WTC11 (cell line): ENCODE results near the gene GPC1. TPM values are rescaled to one million over a fixed set of nuclear protein-coding genes. Genes with fewer than 3 reads are reported as not detected.

Source experiments
- ATAC-seq: fragments of 200-7000 bp; cut with Tn5 transposase; 2 replicates; pipeline ENCODE4 v1.10.0; 2021; ENCODE audit warnings: mild to moderate bottlenecking, moderate library complexity
- CTCF ChIA-PET: fragments of 300-600 bp; sonication (Branson Sonifier 250); formaldehyde crosslinking; loops from one replicate; lab custom pipeline; 2021; ENCODE audit warnings: antibody characterized with exemption; lab: Charles Lee
- POLR2A ChIA-PET: fragments of 350-600 bp; sonication (Branson Sonifier 250); formaldehyde crosslinking; loops from one replicate; lab custom pipeline; 2021; ENCODE audit warnings: antibody characterized with exemption; lab: Charles Lee
- DNase-seq: peaks from one replicate; pipeline ENCODE4 v3.0.0; 2021; ENCODE audit warnings: low spot score
- H3K27ac Mint-ChIP-seq: 2 replicates; pipeline ENCODE4 v1.8.0; 2021; ENCODE audit warnings: mixed read lengths
- H3K27me3 Mint-ChIP-seq: 2 replicates; pipeline ENCODE4 v1.8.0; 2021; ENCODE audit warnings: low read depth, mild to moderate bottlenecking, moderate library complexity, mixed read lengths
- H3K36me3 Mint-ChIP-seq: 2 replicates; pipeline ENCODE4 v1.8.0; 2021; ENCODE audit warnings: mixed read lengths
- H3K4me1 Mint-ChIP-seq: 2 replicates; pipeline ENCODE4 v1.8.0; 2022; ENCODE audit warnings: mixed read lengths
- H3K4me3 Mint-ChIP-seq: 2 replicates; pipeline ENCODE4 v1.8.0; 2021; ENCODE audit warnings: mild to moderate bottlenecking, moderate library complexity, mixed read lengths
- H3K9me3 Mint-ChIP-seq: 2 replicates; pipeline ENCODE4 v1.8.0; 2021; ENCODE audit warnings: mixed read lengths
- ELF4 ChIP-seq: sonication (generic); formaldehyde crosslinking; IDR thresholded peaks from 2 replicates; pipeline ENCODE4 v1.8.1; 2022; ENCODE audit warnings: low read depth, mild to moderate bottlenecking, moderate library complexity, missing genetic modification reagents
- FOXJ3 ChIP-seq: sonication (generic); formaldehyde crosslinking; IDR thresholded peaks from 2 replicates; pipeline ENCODE4 v1.9.0; 2021; ENCODE audit warnings: missing genetic modification reagents, mild to moderate bottlenecking, borderline replicate concordance
- FOXP1 ChIP-seq: sonication (generic); formaldehyde crosslinking; IDR thresholded peaks from 2 replicates; pipeline ENCODE4 v1.8.0; 2022; ENCODE audit warnings: missing genetic modification reagents, mild to moderate bottlenecking, moderate library complexity, borderline replicate concordance
- GABPB1 ChIP-seq: sonication (generic); formaldehyde crosslinking; IDR thresholded peaks from 2 replicates; pipeline ENCODE4 v1.8.1; 2023; ENCODE audit warnings: mild to moderate bottlenecking, missing genetic modification reagents
- HMGA2 ChIP-seq: fragments of 250-450 bp; sonication (Bioruptor Pico); IDR thresholded peaks from 2 replicates; pipeline ENCODE4 v1.4.0; 2021; ENCODE audit warnings: mild to moderate bottlenecking, moderate library complexity
- NR2C2 ChIP-seq: sonication (generic); formaldehyde crosslinking; IDR thresholded peaks from 2 replicates; pipeline ENCODE4 v1.8.0; 2022; ENCODE audit warnings: mild to moderate bottlenecking, missing genetic modification reagents
- PRRX2 ChIP-seq: fragments of 250-450 bp; sonication (Bioruptor Pico); IDR thresholded peaks from 2 replicates; pipeline ENCODE4 v1.8.0; 2021; ENCODE audit warnings: mild to moderate bottlenecking
- RELA ChIP-seq: sonication (generic); formaldehyde crosslinking; IDR thresholded peaks from 2 replicates; pipeline ENCODE4 v1.8.1; 2022; ENCODE audit warnings: missing genetic modification reagents, mild to moderate bottlenecking, borderline replicate concordance
- STAT6 ChIP-seq: sonication (generic); formaldehyde crosslinking; conservative IDR thresholded peaks from 2 replicates; pipeline ENCODE4 v1.8.1; 2023; ENCODE audit warnings: mild to moderate bottlenecking, low read depth, missing genetic modification reagents, moderate library complexity
- TEAD1 ChIP-seq: sonication (generic); formaldehyde crosslinking; IDR thresholded peaks from 2 replicates; pipeline ENCODE4 v1.8.0; 2022; ENCODE audit warnings: mild to moderate bottlenecking, missing genetic modification reagents
- ZBTB43 ChIP-seq: sonication (generic); formaldehyde crosslinking; IDR thresholded peaks from 2 replicates; pipeline ENCODE4 v1.8.1; 2023; ENCODE audit warnings: mild to moderate bottlenecking, missing genetic modification reagents
- ZNF121 ChIP-seq: sonication (generic); formaldehyde crosslinking; IDR thresholded peaks from 2 replicates; pipeline ENCODE4 v1.8.0; 2023; ENCODE audit warnings: missing genetic modification reagents
- ZNF138 ChIP-seq: sonication (generic); formaldehyde crosslinking; conservative IDR thresholded peaks from 2 replicates; pipeline ENCODE4 v1.8.1; 2022; ENCODE audit warnings: mild to moderate bottlenecking, moderate library complexity, missing genetic modification reagents
- ZNF317 ChIP-seq: sonication (generic); formaldehyde crosslinking; IDR thresholded peaks from 2 replicates; pipeline ENCODE4 v1.8.1; 2023; ENCODE audit warnings: low read depth, mild to moderate bottlenecking, moderate library complexity, missing genetic modification reagents, borderline replicate concordance
- total RNA-seq: library from RNA; stranded (reverse); gene quantifications from 3 replicates; pipeline ENCODE4 v1.2.3, GENCODE V29; 2021
- TF ChIP-seq, protein P1 (sequence below): sonication (generic); formaldehyde crosslinking; IDR thresholded peaks from 2 replicates; pipeline ENCODE4 v1.8.1; 2023; ENCODE audit warnings: mild to moderate bottlenecking, moderate library complexity, missing genetic modification reagents
- TF ChIP-seq, protein P2 (sequence below): sonication (generic); formaldehyde crosslinking; IDR thresholded peaks from 2 replicates; pipeline ENCODE4 v1.8.0; 2022; ENCODE audit warnings: mild to moderate bottlenecking, missing genetic modification reagents
- TF ChIP-seq, protein P3 (sequence below): sonication (generic); formaldehyde crosslinking; IDR thresholded peaks from 2 replicates; pipeline ENCODE4 v1.8.0; 2023; ENCODE audit warnings: mild to moderate bottlenecking, missing genetic modification reagents
- TF ChIP-seq, protein P4 (sequence below): sonication (generic); formaldehyde crosslinking; IDR thresholded peaks from 2 replicates; pipeline ENCODE4 v1.8.0; 2023; ENCODE audit warnings: missing genetic modification reagents

The GPC1 gene
- total RNA-seq, 1 experiment from 2014 or later, result 41.5 TPM

DNA sequence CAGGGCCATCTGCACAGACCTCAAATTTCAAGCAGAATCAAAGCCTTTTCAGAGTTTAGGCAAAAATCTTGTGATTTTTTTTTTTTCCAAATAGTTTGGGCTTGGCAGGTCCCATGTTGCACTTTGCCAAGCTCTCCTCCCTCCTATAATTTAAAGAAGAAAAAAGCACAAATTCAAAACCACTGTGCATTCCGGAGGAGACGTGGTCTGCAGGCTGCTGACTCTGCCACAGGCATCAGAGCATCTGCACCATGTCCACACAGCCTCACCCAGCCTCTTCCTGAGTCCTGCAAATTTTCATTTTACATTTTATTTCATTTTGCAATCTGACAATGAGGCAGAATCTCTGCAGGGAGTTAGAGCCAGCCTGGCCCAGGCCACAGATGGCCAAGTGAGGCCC, 15.7 kb upstream of the GPC1 start (continued):
- TF ChIP-seq, protein P1, sequence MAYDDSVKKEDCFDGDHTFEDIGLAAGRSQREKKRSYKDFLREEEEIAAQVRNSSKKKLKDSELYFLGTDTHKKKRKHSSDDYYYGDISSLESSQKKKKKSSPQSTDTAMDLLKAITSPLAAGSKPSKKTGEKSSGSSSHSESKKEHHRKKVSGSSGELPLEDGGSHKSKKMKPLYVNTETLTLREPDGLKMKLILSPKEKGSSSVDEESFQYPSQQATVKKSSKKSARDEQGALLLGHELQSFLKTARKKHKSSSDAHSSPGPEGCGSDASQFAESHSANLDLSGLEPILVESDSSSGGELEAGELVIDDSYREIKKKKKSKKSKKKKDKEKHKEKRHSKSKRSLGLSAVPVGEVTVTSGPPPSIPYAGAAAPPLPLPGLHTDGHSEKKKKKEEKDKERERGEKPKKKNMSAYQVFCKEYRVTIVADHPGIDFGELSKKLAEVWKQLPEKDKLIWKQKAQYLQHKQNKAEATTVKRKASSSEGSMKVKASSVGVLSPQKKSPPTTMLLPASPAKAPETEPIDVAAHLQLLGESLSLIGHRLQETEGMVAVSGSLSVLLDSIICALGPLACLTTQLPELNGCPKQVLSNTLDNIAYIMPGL (CRISPR knock-in tag), result no peak
- TF ChIP-seq HMGA2 (no peak), ZNF121 (no peak), PRRX2 (no peak), TEAD1 (no peak), ELF4 (CRISPR knock-in tag) (no peak)
- TF ChIP-seq, protein P2, sequence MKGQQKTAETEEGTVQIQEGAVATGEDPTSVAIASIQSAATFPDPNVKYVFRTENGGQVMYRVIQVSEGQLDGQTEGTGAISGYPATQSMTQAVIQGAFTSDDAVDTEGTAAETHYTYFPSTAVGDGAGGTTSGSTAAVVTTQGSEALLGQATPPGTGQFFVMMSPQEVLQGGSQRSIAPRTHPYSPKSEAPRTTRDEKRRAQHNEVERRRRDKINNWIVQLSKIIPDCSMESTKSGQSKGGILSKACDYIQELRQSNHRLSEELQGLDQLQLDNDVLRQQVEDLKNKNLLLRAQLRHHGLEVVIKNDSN, result no peak
- TF ChIP-seq, all 79 proteins: peak for 0

GRCh38 chr2:240420206-240421104, 15.0 kb upstream of the GPC1 start:
- POLR2A ChIA-PET, result no interaction called here
- peaks cover 44% of the 10 kb centered on the region for H3K9me3 Mint-ChIP-seq
- H3K4me3 Mint-ChIP-seq, result no peak overlapping the region

More at GRCh38 chr2:240420206-240421104, 15.0 kb upstream of the GPC1 start:
- TF ChIP-seq FOXP1 (CRISPR knock-in tag), result no peak
- TF ChIP-seq FOXJ3 (CRISPR knock-in tag), result no peak
- no peak for TF ChIP-seq ZBTB43 (CRISPR knock-in tag)
- TF ChIP-seq, protein P3, sequence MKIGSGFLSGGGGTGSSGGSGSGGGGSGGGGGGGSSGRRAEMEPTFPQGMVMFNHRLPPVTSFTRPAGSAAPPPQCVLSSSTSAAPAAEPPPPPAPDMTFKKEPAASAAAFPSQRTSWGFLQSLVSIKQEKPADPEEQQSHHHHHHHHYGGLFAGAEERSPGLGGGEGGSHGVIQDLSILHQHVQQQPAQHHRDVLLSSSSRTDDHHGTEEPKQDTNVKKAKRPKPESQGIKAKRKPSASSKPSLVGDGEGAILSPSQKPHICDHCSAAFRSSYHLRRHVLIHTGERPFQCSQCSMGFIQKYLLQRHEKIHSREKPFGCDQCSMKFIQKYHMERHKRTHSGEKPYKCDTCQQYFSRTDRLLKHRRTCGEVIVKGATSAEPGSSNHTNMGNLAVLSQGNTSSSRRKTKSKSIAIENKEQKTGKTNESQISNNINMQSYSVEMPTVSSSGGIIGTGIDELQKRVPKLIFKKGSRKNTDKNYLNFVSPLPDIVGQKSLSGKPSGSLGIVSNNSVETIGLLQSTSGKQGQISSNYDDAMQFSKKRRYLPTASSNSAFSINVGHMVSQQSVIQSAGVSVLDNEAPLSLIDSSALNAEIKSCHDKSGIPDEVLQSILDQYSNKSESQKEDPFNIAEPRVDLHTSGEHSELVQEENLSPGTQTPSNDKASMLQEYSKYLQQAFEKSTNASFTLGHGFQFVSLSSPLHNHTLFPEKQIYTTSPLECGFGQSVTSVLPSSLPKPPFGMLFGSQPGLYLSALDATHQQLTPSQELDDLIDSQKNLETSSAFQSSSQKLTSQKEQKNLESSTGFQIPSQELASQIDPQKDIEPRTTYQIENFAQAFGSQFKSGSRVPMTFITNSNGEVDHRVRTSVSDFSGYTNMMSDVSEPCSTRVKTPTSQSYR (CRISPR knock-in tag), result no peak
- TF ChIP-seq TEAD1, result no peak
- no peak for TF ChIP-seq STAT6
- TF ChIP-seq NR2C2 (CRISPR knock-in tag), result no peak
- no peak for TF ChIP-seq GABPB1 (CRISPR knock-in tag)
- TF ChIP-seq ZNF317, result no peak
- TF ChIP-seq, protein P4, sequence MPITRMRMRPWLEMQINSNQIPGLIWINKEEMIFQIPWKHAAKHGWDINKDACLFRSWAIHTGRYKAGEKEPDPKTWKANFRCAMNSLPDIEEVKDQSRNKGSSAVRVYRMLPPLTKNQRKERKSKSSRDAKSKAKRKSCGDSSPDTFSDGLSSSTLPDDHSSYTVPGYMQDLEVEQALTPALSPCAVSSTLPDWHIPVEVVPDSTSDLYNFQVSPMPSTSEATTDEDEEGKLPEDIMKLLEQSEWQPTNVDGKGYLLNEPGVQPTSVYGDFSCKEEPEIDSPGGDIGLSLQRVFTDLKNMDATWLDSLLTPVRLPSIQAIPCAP (CRISPR knock-in tag), result no peak
- TF ChIP-seq ZNF138 (CRISPR knock-in tag), result no peak
- TF ChIP-seq RELA (CRISPR knock-in tag), result no peak
- Mint-ChIP-seq H3K4me1 (no peaks in the 10 kb centered on the region), H3K36me3 (peaks cover 13% of the 10 kb centered on the region), H3K27me3 (peaks cover 14% of the 10 kb centered on the region), H3K27ac (no peak overlapping the region)
- ATAC-seq, result no peak
- CTCF ChIA-PET, result no interaction called here
- peak; percentile 4 for DNase-seq
